Skeletal muscle tissue (tissue), 4 donors: Measurements from ENCODE around the gene RBP5. TPM values are rescaled to one million over a fixed set of nuclear protein-coding genes. Genes with fewer than 3 reads are reported as not detected.

Source experiments
- H3K27ac ChIP-seq: one replicate; pipeline ENCODE4 v1.7.0; 2013; ENCODE audit warnings: mild to moderate bottlenecking, low read depth, low read length, inconsistent platforms
- H3K27me3 ChIP-seq, 3 donors: one replicate each; pipeline ENCODE4 v1.7.0; 2013; ENCODE audit warnings: low read length in 3 of 3; ENCODE audit not compliant: control insufficient read depth in 3 of 3, insufficient read depth in 3 of 3
- H3K36me3 ChIP-seq, 3 donors: one replicate each; pipeline ENCODE4 v1.7.0; 2013; ENCODE audit warnings: low read length in 3 of 3; ENCODE audit not compliant: control insufficient read depth in 3 of 3, insufficient read depth in 3 of 3
- H3K4me1 ChIP-seq, 3 donors: one replicate each; pipeline ENCODE4 v1.7.0; 2013; ENCODE audit warnings: low read length in 3 of 3, mild to moderate bottlenecking in 3 of 3; ENCODE audit not compliant: control insufficient read depth in 3 of 3, insufficient read depth in 3 of 3
- H3K4me3 ChIP-seq, 3 donors: one replicate each; pipeline ENCODE4 v1.7.0; 2013; ENCODE audit warnings: low read length in 3 of 3
- H3K9ac ChIP-seq, 3 donors: one replicate each; pipeline ENCODE4 v1.7.0; 2013; ENCODE audit warnings: low read length in 3 of 3, mild to moderate bottlenecking in 3 of 3, moderate library complexity in 2 of 3, low read depth in 1 of 3
- H3K9me3 ChIP-seq, 3 donors: one replicate each; pipeline ENCODE4 v1.7.0; 2013; ENCODE audit warnings: low read length in 3 of 3; ENCODE audit not compliant: control insufficient read depth in 3 of 3
- total RNA-seq: library from RNA; depleted of rRNA; stranded (reverse); fragments of >200 nt; gene quantifications from one replicate; pipeline ENCODE4 v1.2.3, GENCODE V29; 2014
- donor health status: Osteomylitis.

RBP5 gene
- total RNA-seq, 1 donor from 2014 or later: not detected

DNA sequence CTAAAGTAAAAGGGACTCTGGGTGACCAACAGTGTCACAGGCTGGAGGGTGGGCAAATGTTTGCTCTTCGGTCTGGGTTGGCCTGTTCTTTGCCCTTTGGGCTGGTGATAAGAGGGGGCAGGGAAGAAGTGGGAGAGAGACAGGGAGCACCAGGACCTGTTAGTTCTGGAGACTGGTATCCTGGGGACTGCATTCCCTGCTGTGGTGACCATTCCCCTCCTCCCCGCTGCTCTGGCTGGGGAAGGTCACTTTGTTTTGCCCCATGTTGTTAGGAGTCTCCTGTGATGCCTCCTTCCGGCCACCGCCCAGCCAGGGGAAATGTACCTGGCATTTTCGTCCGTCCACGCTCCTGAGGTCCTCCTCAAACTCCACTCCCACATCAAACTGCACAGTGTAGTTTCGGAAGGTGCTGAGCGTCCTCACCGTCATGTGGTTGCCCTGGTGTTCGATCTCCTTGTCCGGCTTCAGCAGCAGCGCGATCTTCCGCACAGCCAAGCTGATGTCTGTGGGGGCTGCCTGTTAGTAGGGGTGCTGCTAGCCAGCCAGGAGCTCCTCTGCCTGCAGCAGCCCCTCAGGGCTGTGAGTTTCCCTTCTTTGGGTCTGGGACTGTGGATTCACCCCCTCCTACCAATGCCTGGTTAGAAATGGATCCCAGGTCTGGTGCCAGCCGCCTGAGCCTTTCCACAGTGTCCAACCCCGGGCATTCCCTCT is 618 bp downstream of the RBP5 start:
- Histone ChIP-seq H3K27me3 (peaks cover 21 to 33% (median 27%) of the 10 kb centered on the region in 3 donors), H3K9ac (no peak overlapping the region), H3K4me1 (peaks cover 23 to 36% (median 30%) of the 10 kb centered on the region in 3 donors), H3K9me3 (no peaks in the 10 kb centered on the region), H3K4me3 (peak overlapping the region in 2 of 3 donors; percentile 45 to 54), H3K27ac (no peak overlapping the region), H3K36me3 (no peaks in the 10 kb centered on the region)

GRCh38 chr12:7125632-7126227 is 3.0 kb downstream of the RBP5 start:
- Histone ChIP-seq H3K9ac (no peak overlapping the region), H3K27ac (no peak overlapping the region), H3K36me3 (no peaks in the 10 kb centered on the region), H3K4me3 (no peak overlapping the region), H3K9me3 (no peaks in the 10 kb centered on the region), H3K27me3 (peaks cover 21 to 25% (median 23%) of the 10 kb centered on the region in 3 donors), H3K4me1 (peaks cover 22 to 30% (median 30%) of the 10 kb centered on the region in 3 donors)

DNA sequence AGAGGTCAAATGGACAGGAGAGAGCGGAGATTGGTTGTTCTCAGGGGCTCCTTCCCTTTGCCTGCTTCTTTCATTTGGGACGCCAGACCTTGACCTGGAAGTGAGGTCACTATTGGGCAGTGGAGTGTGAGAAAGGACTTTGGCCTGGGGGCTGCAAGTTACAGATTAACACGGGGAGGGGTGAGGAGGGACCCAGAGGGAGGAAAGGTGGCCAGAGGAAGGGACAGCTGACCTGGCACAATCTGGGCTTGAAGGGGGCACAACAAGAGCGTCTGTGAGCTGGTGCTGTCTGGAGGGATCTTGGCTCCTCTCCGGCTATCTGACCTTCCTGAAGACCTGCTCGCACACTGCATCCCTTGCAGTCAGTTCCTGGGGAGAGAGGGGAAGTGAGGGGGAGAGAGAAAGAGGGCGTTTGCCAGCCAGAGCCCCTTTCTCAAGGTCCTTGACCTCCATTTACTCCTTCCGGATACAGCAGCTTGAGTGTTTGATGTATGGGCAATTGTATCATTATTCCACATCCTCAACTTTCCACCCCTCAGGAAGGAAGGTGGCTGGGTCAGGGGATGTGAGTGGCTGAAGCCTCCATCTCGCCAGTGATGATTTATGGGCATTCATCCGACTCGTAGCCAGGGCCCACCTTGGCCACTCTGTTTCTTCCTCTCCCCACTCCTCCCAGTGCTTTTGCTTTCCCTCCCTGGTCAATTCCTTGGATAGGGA is 4.7 kb downstream of the RBP5 start:
- Histone ChIP-seq H3K4me3 (no peak overlapping the region), H3K27ac (peak overlapping the region; percentile 34), H3K9ac (no peak overlapping the region), H3K36me3 (no peaks in the 10 kb centered on the region), H3K27me3 (peaks cover 12 to 16% (median 15%) of the 10 kb centered on the region in 3 donors), H3K4me1 (peaks cover 7 to 16% (median 16%) of the 10 kb centered on the region in 3 donors), H3K9me3 (no peaks in the 10 kb centered on the region)

- H3K4me1 ChIP-seq: peaks cover 0 to 14% (median 9%) of the 10 kb centered on the region in 3 donors
- peak overlapping the region; percentile 34 for H3K27ac ChIP-seq
- no peak overlapping the region for H3K9ac ChIP-seq
- no peaks in the 10 kb centered on the region for H3K9me3 ChIP-seq
- peak overlapping the region in 1 of 3 donors; percentile 1 for H3K4me3 ChIP-seq
- peaks cover 5 to 7% (median 6%) of the 10 kb centered on the region in 3 donors for H3K27me3 ChIP-seq
- H3K36me3 ChIP-seq: peaks cover 0 to 3% (median 0%) of the 10 kb centered on the region in 3 donors
These were observed 5.6 kb downstream of the RBP5 start for GRCh38 chr12:7122811-7123769.

DNA sequence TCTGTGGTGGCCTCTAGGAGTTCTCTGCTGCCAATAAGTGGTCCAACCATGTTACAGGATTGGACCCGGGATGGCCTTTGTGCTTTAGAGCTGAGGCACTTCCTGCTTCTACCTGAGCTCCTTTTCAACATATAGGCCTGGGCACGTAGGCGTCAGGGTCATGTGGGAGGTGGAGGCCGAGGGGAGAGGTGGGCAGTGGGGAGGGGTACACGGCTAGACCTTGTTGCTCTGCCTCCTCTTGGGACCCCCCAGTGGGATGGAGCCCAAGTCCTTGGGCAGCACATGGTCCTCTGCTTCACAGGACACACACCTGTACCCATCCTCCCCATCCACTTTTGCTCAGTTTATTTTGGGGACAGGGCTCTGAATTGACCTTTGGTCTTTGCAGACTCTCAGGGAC is 7.4 kb downstream of the RBP5 start:
- Histone ChIP-seq H3K4me1 (peaks cover 0 to 14% (median 7%) of the 10 kb centered on the region in 3 donors), H3K9me3 (no peaks in the 10 kb centered on the region), H3K27me3 (peaks cover 0 to 2% (median 0%) of the 10 kb centered on the region in 3 donors), H3K4me3 (no peak overlapping the region), H3K36me3 (peaks cover 0 to 4% (median 0%) of the 10 kb centered on the region in 3 donors), H3K27ac (no peak overlapping the region), H3K9ac (no peak overlapping the region)

GRCh38 chr12:7120166-7120565 is 8.5 kb downstream of the RBP5 start:
- H3K9ac ChIP-seq: no peak overlapping the region
- peaks cover 0 to 14% (median 7%) of the 10 kb centered on the region in 3 donors for H3K4me1 ChIP-seq
- H3K27me3 ChIP-seq: peaks cover 0 to 2% (median 0%) of the 10 kb centered on the region in 3 donors
- no peaks in the 10 kb centered on the region for H3K9me3 ChIP-seq
- no peak overlapping the region for H3K27ac ChIP-seq
- H3K36me3 ChIP-seq: peaks cover 0 to 7% (median 0%) of the 10 kb centered on the region in 3 donors
- no peak overlapping the region for H3K4me3 ChIP-seq

DNA sequence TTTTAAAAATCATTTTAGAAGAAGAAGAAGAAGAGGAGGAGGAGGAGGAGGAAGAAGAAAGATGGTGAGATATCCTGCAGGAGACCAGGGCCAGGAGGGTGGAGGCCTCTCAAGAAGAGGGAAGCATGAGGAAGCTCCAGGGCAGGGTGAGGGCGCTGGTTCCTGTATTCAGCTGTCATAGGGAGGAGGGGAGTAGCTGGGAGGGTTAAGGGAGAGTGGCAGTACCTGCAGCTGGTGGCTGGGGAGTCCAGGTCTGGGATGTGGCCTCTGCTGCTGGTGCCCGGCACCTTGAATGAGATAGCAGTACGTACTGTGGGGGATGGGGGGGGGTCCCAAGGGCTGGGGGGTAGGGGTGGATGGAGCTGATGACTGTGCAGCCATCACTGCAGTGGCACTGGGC is 9.8 kb downstream of the RBP5 start:
- Histone ChIP-seq H3K36me3 (peaks cover 0 to 9% (median 0%) of the 10 kb centered on the region in 3 donors), H3K4me1 (peaks cover 0 to 14% (median 7%) of the 10 kb centered on the region in 3 donors), H3K27me3 (peaks cover 0 to 2% (median 0%) of the 10 kb centered on the region in 3 donors), H3K9me3 (no peaks in the 10 kb centered on the region), H3K27ac (no peak overlapping the region), H3K9ac (no peak overlapping the region), H3K4me3 (no peak overlapping the region)

GRCh38 chr12:7117670-7118069 is 11.0 kb downstream of the RBP5 start:
- Histone ChIP-seq H3K9me3 (no peaks in the 10 kb centered on the region), H3K27ac (no peak overlapping the region), H3K9ac (no peak overlapping the region), H3K36me3 (peaks cover 0 to 9% (median 0%) of the 10 kb centered on the region in 3 donors), H3K4me3 (no peak overlapping the region), H3K27me3 (peaks cover 0 to 2% (median 0%) of the 10 kb centered on the region in 3 donors), H3K4me1 (peaks cover 0 to 11% (median 3%) of the 10 kb centered on the region in 3 donors)

GRCh38 chr12:7116916-7117315 is 11.8 kb downstream of the RBP5 start:
- H3K4me1 ChIP-seq: peaks cover 0 to 4% (median 4%) of the 10 kb centered on the region in 3 donors
- no peak overlapping the region for H3K4me3 ChIP-seq
- no peak overlapping the region for H3K27ac ChIP-seq
- no peaks in the 10 kb centered on the region for H3K9me3 ChIP-seq
- no peak overlapping the region for H3K9ac ChIP-seq
- H3K36me3 ChIP-seq: peaks cover 0 to 9% (median 0%) of the 10 kb centered on the region in 3 donors
- peaks cover 0 to 2% (median 0%) of the 10 kb centered on the region in 3 donors for H3K27me3 ChIP-seq
